Measurements from ENCODE around the gene ATP2B2. TPM values are rescaled to one million over a fixed set of nuclear protein-coding genes. Genes with fewer than 3 reads are reported as not detected.

ATP2B2 gene
- total and polyA plus RNA-seq, 2 donors from 2014 or later = 0.19 to 0.22 TPM

DNA sequence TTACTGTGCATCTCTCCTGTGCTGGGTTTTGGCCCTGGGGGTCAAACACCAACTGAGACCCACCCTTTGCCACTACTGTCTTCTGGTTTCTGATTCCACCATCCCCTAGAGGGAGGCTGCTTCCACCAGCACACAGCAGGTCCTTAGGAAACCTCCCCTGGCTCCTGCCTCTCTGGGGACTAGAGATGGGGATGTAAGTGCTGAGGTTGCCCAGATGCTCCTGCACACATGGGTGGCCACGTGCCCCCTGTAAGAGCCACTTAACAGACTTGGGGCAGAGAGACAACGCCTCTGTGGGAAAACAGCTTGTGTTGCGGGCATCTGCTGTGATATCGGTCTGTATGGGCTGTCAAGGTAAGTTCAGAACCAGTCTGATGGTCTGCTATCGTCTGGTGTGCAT is 83.4 kb downstream of the ATP2B2 start:
- no peak overlapping the region for H3K4me3 ChIP-seq (ENCODE audit: low read length in 3 of 3)
- H3K27me3 ChIP-seq (ENCODE audit: control insufficient read depth, insufficient read depth, low read length) = no peaks in the 10 kb centered on the region
- FAIRE-seq (no peak), DNase-seq (no peak)
- no peak overlapping the region for H3K27ac ChIP-seq (ENCODE audit: low read depth in 2 of 2, low read length in 2 of 2)
- H3K36me3 ChIP-seq (ENCODE audit: control insufficient read depth in 2 of 3, insufficient read depth in 3 of 3, low read length in 3 of 3) = no peaks in the 10 kb centered on the region
- no peaks in the 10 kb centered on the region for H3K9me3 ChIP-seq (ENCODE audit: control insufficient read depth in 2 of 3, insufficient read depth in 1 of 3, low read length in 3 of 3)
- intact Hi-C loops (cut with DNase I) = no loop called here
- H3K4me1 ChIP-seq (ENCODE audit: control insufficient read depth in 2 of 3, insufficient read depth in 2 of 3, low read depth in 1 of 3, low read length in 3 of 3) = no peaks in the 10 kb centered on the region
- H3K9ac ChIP-seq (ENCODE audit: low read length in 3 of 3) = no peak overlapping the region
- TF ChIP-seq, protein P1, sequence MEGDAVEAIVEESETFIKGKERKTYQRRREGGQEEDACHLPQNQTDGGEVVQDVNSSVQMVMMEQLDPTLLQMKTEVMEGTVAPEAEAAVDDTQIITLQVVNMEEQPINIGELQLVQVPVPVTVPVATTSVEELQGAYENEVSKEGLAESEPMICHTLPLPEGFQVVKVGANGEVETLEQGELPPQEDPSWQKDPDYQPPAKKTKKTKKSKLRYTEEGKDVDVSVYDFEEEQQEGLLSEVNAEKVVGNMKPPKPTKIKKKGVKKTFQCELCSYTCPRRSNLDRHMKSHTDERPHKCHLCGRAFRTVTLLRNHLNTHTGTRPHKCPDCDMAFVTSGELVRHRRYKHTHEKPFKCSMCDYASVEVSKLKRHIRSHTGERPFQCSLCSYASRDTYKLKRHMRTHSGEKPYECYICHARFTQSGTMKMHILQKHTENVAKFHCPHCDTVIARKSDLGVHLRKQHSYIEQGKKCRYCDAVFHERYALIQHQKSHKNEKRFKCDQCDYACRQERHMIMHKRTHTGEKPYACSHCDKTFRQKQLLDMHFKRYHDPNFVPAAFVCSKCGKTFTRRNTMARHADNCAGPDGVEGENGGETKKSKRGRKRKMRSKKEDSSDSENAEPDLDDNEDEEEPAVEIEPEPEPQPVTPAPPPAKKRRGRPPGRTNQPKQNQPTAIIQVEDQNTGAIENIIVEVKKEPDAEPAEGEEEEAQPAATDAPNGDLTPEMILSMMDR (IDR thresholded peaks at IDR 0.05; ENCODE audit: borderline replicate concordance, extremely low read depth, insufficient read depth) = no peak

DNA sequence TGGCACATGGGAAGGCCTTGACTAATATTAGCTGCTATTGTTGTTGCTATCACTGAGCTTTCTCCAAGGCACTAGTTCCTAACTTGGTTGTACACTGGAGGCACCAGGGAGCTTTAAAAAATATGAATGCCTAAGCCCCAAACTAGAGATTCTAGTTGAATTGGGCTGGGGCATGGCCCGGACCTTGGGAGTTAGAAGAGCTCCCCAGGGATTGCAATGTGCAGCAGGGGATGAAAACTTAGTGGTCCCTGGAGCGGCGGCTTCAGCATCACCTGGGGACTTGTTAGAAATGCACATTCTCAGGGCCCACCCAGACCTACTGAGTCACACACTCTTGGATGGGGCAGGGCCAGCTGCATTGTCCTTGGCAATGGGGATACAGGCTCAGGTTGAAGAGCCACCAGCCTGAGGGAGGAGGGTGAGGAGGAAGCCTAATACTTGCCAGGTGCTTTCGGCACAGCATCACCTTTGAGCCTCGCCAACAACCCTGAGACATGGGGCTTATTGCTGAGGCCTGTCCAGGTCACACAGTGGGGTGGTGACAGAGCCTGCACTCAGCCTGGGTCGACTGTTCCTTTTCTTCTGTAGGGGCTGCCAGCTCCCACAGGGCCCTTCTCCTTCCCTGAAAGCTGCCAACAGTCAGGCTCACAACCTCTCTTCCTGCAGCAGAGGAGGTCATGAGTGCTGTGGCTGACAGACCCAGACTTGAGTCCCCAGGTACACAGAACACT is 84.5 kb downstream of the ATP2B2 start:
- Histone ChIP-seq H3K27me3 (ENCODE audit: control insufficient read depth, insufficient read depth, low read length) (no peaks in the 10 kb centered on the region), H3K9me3 (ENCODE audit: control insufficient read depth in 2 of 3, insufficient read depth in 1 of 3, low read length in 3 of 3) (no peaks in the 10 kb centered on the region), H3K36me3 (ENCODE audit: control insufficient read depth in 2 of 3, insufficient read depth in 3 of 3, low read length in 3 of 3) (no peaks in the 10 kb centered on the region), H3K4me1 (ENCODE audit: control insufficient read depth in 2 of 3, insufficient read depth in 2 of 3, low read depth in 1 of 3, low read length in 3 of 3) (no peaks in the 10 kb centered on the region), H3K9ac (ENCODE audit: low read length in 3 of 3) (no peak overlapping the region), H3K4me3 (ENCODE audit: low read length in 3 of 3) (no peak overlapping the region), H3K27ac (ENCODE audit: low read depth in 2 of 2, low read length in 2 of 2) (no peak overlapping the region)
- intact Hi-C loops (cut with DNase I) = no loop called here
- DNase-seq = no peak
- FAIRE-seq = no peak
- TF ChIP-seq, protein P1 (IDR thresholded peaks at IDR 0.05; ENCODE audit: borderline replicate concordance, extremely low read depth, insufficient read depth) = no peak

DNA sequence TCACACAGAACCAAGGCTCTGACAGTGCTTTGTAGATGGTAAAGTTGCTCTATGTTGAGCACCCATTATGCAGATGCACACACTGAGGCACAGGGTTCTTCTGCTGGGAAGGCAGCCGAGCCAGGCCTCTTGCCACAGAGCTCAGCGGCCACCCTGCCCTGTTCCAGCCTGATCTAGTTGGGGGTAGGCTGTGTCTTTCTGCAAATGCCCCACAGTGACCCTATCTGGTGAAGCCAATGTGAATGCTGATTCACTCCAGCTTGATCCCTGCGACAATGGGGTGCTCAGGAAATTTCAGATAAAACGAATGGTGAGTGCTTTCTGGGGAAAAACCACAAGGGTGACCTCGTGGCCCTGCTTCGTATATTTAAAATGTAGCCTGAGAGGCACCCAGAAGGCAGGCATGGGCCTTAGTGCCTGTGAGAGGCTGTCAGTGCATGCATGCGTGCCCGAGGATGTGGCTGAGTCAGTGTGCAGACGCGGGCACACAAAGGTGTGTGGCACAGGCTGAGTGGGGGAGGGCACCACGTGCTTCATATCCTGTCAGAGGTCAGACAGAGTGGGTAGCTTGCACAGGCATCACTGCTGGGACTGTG is 85.7 kb downstream of the ATP2B2 start:
- FAIRE-seq (no peak), DNase-seq (no peak)
- Histone ChIP-seq H3K4me3 (ENCODE audit: low read length in 3 of 3) (no peak overlapping the region), H3K4me1 (ENCODE audit: control insufficient read depth in 2 of 3, insufficient read depth in 2 of 3, low read depth in 1 of 3, low read length in 3 of 3) (no peaks in the 10 kb centered on the region), H3K27me3 (ENCODE audit: control insufficient read depth, insufficient read depth, low read length) (no peaks in the 10 kb centered on the region), H3K9me3 (ENCODE audit: control insufficient read depth in 2 of 3, insufficient read depth in 1 of 3, low read length in 3 of 3) (no peaks in the 10 kb centered on the region), H3K27ac (ENCODE audit: low read depth in 2 of 2, low read length in 2 of 2) (no peak overlapping the region), H3K36me3 (ENCODE audit: control insufficient read depth in 2 of 3, insufficient read depth in 3 of 3, low read length in 3 of 3) (no peaks in the 10 kb centered on the region), H3K9ac (ENCODE audit: low read length in 3 of 3) (no peak overlapping the region)
- intact Hi-C loops (cut with DNase I) = no loop called here
- TF ChIP-seq, protein P1 (IDR thresholded peaks at IDR 0.05; ENCODE audit: borderline replicate concordance, extremely low read depth, insufficient read depth) = no peak

Measured in kidney (tissue), 14 donors.